ENCODE results near the gene ETS2. TPM values are rescaled to one million over a fixed set of nuclear protein-coding genes. Genes with fewer than 3 reads are reported as not detected.

The ETS2 gene
- total RNA-seq, 1 experiment from 2014 or later: 35.3 TPM

DNA sequence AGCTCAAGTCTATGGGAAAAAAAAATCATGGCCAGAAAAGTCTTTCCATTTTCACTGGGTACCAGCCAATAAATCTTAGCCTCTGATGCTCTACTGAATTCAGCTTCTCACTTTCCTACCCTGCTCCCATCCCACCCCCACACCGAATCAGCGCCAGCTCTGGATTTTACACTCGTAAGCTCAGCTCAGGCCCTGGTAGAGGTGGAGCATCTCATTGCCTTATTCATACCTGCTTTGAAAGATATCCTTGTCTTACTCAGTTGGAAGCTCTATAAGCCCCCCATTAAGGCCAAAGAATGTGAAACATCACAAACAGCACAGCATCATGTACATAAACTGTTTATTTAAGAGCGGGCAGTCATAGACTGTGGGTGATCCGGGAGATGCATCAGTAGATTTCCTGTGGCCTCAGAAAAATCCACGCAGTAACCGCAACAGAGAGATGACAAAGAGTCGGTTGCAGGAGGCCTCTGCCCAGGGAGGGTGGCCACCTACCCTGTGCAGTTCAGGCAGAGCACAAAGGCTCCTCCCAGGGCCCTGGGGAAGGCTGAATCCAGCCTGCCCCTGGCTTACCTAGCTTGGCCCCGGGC lies 36.4 kb upstream of the ETS2 start:
- H2BK120ac ChIP-seq (ENCODE audit: low read depth, low read length, poor library complexity, severe bottlenecking): no peak overlapping the region
- no peak overlapping the region for H3K18ac ChIP-seq (ENCODE audit: insufficient read length, low read depth, low read length)
- no peak overlapping the region for H3T11ph ChIP-seq (ENCODE audit: low read length)
- no peak overlapping the region for H2BK15ac ChIP-seq (ENCODE audit: low read depth, low read length)
- Mint-ChIP-seq H3K36me3 (ENCODE audit: insufficient read depth in 1 of 3, low read depth in 3 of 3) (peaks cover 0 to 11% (median 3%) of the 10 kb centered on the region in 3 experiments; a peak in 5 of 7 replicates), H3K9me3 (peaks cover 6 to 8% of the 10 kb centered on the region in 2 experiments; a peak in 4 of 5 replicates), H3K4me1 (peaks cover 0 to 12% of the 10 kb centered on the region in 2 experiments; a peak in 1 of 4 replicates), H3K27me3 (ENCODE audit: low read depth) (peaks cover 25% of the 10 kb centered on the region), H3K4me3 (no peak overlapping the region), H3K27ac (no peak overlapping the region; a peak in 2 of 7 replicates)
- no peak overlapping the region for H3K56ac ChIP-seq (ENCODE audit: insufficient read length, low read depth, low read length)
- H2BK5ac ChIP-seq (ENCODE audit: insufficient read length, low read length): no peak overlapping the region
- no peak overlapping the region for H4K8ac ChIP-seq (replicated peaks; ENCODE audit: insufficient read length, low read depth, low read length)
- no peak overlapping the region for H3K4me2 ChIP-seq (ENCODE audit: insufficient read depth, insufficient read length, low read length)
- H2BK20ac ChIP-seq (ENCODE audit: low read depth, low read length, poor library complexity, severe bottlenecking): no peak overlapping the region
- no peak overlapping the region for H2AK5ac ChIP-seq (ENCODE audit: insufficient read length, low read length)
- no peak overlapping the region for H2AFZ ChIP-seq (ENCODE audit: low read length)
- no peaks in the 10 kb centered on the region for H3K79me1 ChIP-seq (ENCODE audit: insufficient read depth, low read depth, low read length, poor library complexity, severe bottlenecking)
- H3K23ac ChIP-seq (ENCODE audit: insufficient read length, low read depth, low read length): no peak overlapping the region
- no peaks in the 10 kb centered on the region for H3K27me3 ChIP-seq (ENCODE audit: insufficient read depth, low read length)
- no CpG with 5 or more reads among the region's 9 CpGs for WGBS (ENCODE audit: extremely low coverage, insufficient read length, low lambda C conversion rate)
- no peak overlapping the region for H3K14ac ChIP-seq (ENCODE audit: insufficient read depth, low read length)
- H3K9ac ChIP-seq (ENCODE audit: extremely low read depth, insufficient read length, low read length): no peak overlapping the region
- H4K20me1 ChIP-seq (ENCODE audit: control insufficient read depth, insufficient read depth, insufficient read length): no peaks in the 10 kb centered on the region
- no peaks in the 10 kb centered on the region for H3K79me2 ChIP-seq (ENCODE audit: insufficient read depth, low read length)
- H3K27ac ChIP-seq (ENCODE audit: insufficient read length, low read depth, low read length): no peak overlapping the region
- no peaks in the 10 kb centered on the region for H3K23me2 ChIP-seq (ENCODE audit: insufficient read length, low read depth, low read length, poor library complexity, severe bottlenecking)
- H4K5ac ChIP-seq (ENCODE audit: insufficient read length, low read depth, low read length): no peak overlapping the region
- no peak for DNase-seq
- TF ChIP-seq, protein P1, sequence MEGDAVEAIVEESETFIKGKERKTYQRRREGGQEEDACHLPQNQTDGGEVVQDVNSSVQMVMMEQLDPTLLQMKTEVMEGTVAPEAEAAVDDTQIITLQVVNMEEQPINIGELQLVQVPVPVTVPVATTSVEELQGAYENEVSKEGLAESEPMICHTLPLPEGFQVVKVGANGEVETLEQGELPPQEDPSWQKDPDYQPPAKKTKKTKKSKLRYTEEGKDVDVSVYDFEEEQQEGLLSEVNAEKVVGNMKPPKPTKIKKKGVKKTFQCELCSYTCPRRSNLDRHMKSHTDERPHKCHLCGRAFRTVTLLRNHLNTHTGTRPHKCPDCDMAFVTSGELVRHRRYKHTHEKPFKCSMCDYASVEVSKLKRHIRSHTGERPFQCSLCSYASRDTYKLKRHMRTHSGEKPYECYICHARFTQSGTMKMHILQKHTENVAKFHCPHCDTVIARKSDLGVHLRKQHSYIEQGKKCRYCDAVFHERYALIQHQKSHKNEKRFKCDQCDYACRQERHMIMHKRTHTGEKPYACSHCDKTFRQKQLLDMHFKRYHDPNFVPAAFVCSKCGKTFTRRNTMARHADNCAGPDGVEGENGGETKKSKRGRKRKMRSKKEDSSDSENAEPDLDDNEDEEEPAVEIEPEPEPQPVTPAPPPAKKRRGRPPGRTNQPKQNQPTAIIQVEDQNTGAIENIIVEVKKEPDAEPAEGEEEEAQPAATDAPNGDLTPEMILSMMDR (conservative IDR thresholded peaks at IDR 0.05): no peak
- H2BK12ac ChIP-seq (ENCODE audit: insufficient read length, low read depth, low read length): no peak overlapping the region
- H4K91ac ChIP-seq (ENCODE audit: insufficient read length, low read depth, low read length): no peak overlapping the region
- no peaks in the 10 kb centered on the region for H3K4me1 ChIP-seq (ENCODE audit: insufficient read depth, low read length)
- H3K4ac ChIP-seq (ENCODE audit: low read depth, low read length): no peak overlapping the region
- no peaks in the 10 kb centered on the region for H3K9me3 ChIP-seq (ENCODE audit: control insufficient read depth, low read depth, low read length)

All from H9 (cell line).